Trophoblast cell (in vitro differentiated cells and primary cell): Measurements from ENCODE around the gene MIA.
A peak's percentile ranks its signal among the peaks of the same experiment; 100 is the strongest.

Experiments
- DNase-seq, 2 donors: peaks; one replicate each; pipeline ENCODE4 v3.0.0-alpha.2; 2016
- H2AFZ ChIP-seq: 2 replicates; pipeline ENCODE4 v1.6.1; 2013; ENCODE audit warnings: low read length, moderate library complexity, mild to moderate bottlenecking; ENCODE audit not compliant: insufficient read depth, poor library complexity
- H2AK5ac ChIP-seq: 2 replicates; pipeline ENCODE4 v1.6.1; 2013; ENCODE audit warnings: mild to moderate bottlenecking, low read length
- H2BK120ac ChIP-seq: 2 replicates; pipeline ENCODE4 v1.6.1; 2013; ENCODE audit warnings: low read length, mild to moderate bottlenecking, moderate library complexity; ENCODE audit not compliant: insufficient read depth, poor library complexity
- H2BK12ac ChIP-seq: 2 replicates; pipeline ENCODE4 v1.6.1; 2013; ENCODE audit warnings: mild to moderate bottlenecking, low read length, moderate library complexity
- H2BK5ac ChIP-seq: 2 replicates; pipeline ENCODE4 v1.6.1; 2013; ENCODE audit warnings: low read length, low read depth, moderate library complexity, mild to moderate bottlenecking; ENCODE audit not compliant: poor library complexity
- H3K14ac ChIP-seq: 2 replicates; pipeline ENCODE4 v1.6.1; 2013; ENCODE audit warnings: mild to moderate bottlenecking, low read length
- H3K18ac ChIP-seq: 2 replicates; pipeline ENCODE4 v1.6.1; 2013; ENCODE audit warnings: mild to moderate bottlenecking, low read length
- H3K23ac ChIP-seq: 2 replicates; pipeline ENCODE4 v1.6.1; 2013; ENCODE audit warnings: low read length
- H3K27ac ChIP-seq: 2 replicates; pipeline ENCODE4 v1.5.1; 2013; ENCODE audit warnings: low read depth, mild to moderate bottlenecking, inconsistent platforms, low read length, moderate library complexity
- H3K27me3 ChIP-seq: 2 replicates; pipeline ENCODE4 v1.6.1; 2013; ENCODE audit warnings: inconsistent platforms, mild to moderate bottlenecking, low read length, moderate library complexity; ENCODE audit not compliant: insufficient read depth
- H3K36me3 ChIP-seq, 2 experiments: 1 replicate in 1 of 2; 2 replicates in 1 of 2; pipeline ENCODE4 v1.6.1; 2013; ENCODE audit warnings: low read length in 2 of 2, mild to moderate bottlenecking in 2 of 2, moderate library complexity in 1 of 2; ENCODE audit not compliant: insufficient read depth in 2 of 2, control insufficient read depth in 1 of 2
- H3K4ac ChIP-seq: 2 replicates; pipeline ENCODE4 v1.6.1; 2013; ENCODE audit warnings: low read depth, mild to moderate bottlenecking, low read length, moderate library complexity
- H3K4me1 ChIP-seq, 2 experiments: 1 replicate in 1 of 2; 2 replicates in 1 of 2; pipeline ENCODE4 v1.6.1; 2013; ENCODE audit warnings: low read length in 2 of 2, mild to moderate bottlenecking in 2 of 2, moderate library complexity in 1 of 2; ENCODE audit not compliant: insufficient read depth in 2 of 2, control insufficient read depth in 1 of 2
- H3K4me2 ChIP-seq: 2 replicates; pipeline ENCODE4 v1.6.1; 2013; ENCODE audit warnings: inconsistent platforms, mild to moderate bottlenecking, low read length, moderate library complexity
- H3K4me3 ChIP-seq: 2 replicates; pipeline ENCODE4 v1.5.1; 2013; ENCODE audit warnings: mild to moderate bottlenecking, low read depth, low read length, inconsistent platforms
- H3K79me1 ChIP-seq: one replicate; pipeline ENCODE4 v1.6.1; 2013; ENCODE audit warnings: low read length
- H3K79me2 ChIP-seq: 2 replicates; pipeline ENCODE4 v1.6.1; 2013; ENCODE audit warnings: low read length, mild to moderate bottlenecking; ENCODE audit not compliant: control insufficient read depth, insufficient read depth, poor library complexity
- H3K9ac ChIP-seq: 2 replicates; pipeline ENCODE4 v1.6.1; 2013; ENCODE audit warnings: mild to moderate bottlenecking, low read length
- H3K9me3 ChIP-seq: 2 replicates; pipeline ENCODE4 v1.6.1; 2013; ENCODE audit warnings: low read depth, mild to moderate bottlenecking, control low read depth, inconsistent platforms, low read length; ENCODE audit not compliant: insufficient read depth
- H4K12ac ChIP-seq: 2 replicates; pipeline ENCODE4 v1.6.1; 2013; ENCODE audit warnings: low read depth, mild to moderate bottlenecking, low read length, moderate library complexity
- H4K8ac ChIP-seq: 2 replicates; pipeline ENCODE4 v1.6.1; 2013; ENCODE audit warnings: low read depth, mild to moderate bottlenecking, low read length, moderate library complexity
- H4K91ac ChIP-seq: one replicate; pipeline ENCODE4 v1.6.1; 2013; ENCODE audit warnings: low read depth, mild to moderate bottlenecking, low read length, moderate library complexity
- WGBS: extraction: QIAGEN DNeasy Blood & Tissue Kit; methylation state at CpG from one replicate; pipeline ENCODE4 v1.1.7; 2013; ENCODE audit warnings: missing lambda C conversion rate; ENCODE audit not compliant: insufficient read length, insufficient coverage; ENCODE audit errors: extremely low coverage; 5-methylcytosine and 5-hydroxymethylcytosine counted together

MIA gene

GRCh38 chr19:40777645-40777936 lies 2.3 kb downstream of the MIA start:
- peak overlapping the region; percentile 96 for H3K27ac ChIP-seq
- peaks cover 2% of the 10 kb centered on the region for H3K79me2 ChIP-seq
- H2AK5ac ChIP-seq = no peak overlapping the region
- DNase-seq = no peak
- peak overlapping the region; percentile 59 for H4K8ac ChIP-seq
- H2BK120ac ChIP-seq = peak overlapping the region; percentile 67
- peak overlapping the region; percentile 47 for H3K14ac ChIP-seq
- peak overlapping the region; percentile 86 for H4K91ac ChIP-seq
- no peak overlapping the region for H3K4ac ChIP-seq
- peak overlapping the region; percentile 18 for H2AFZ ChIP-seq
- peak overlapping the region; percentile 77 for H3K4me2 ChIP-seq
- H2BK5ac ChIP-seq = peak overlapping the region; percentile 67
- peaks cover 12 to 16% of the 10 kb centered on the region in 2 experiments for H3K4me1 ChIP-seq
- peak overlapping the region; percentile 53 for H3K4me3 ChIP-seq
- no peak overlapping the region for H3K23ac ChIP-seq
- H4K12ac ChIP-seq = peak overlapping the region; percentile 67
- peaks cover 0 to 5% of the 10 kb centered on the region in 2 experiments for H3K36me3 ChIP-seq
- peak overlapping the region; percentile 26 for H2BK12ac ChIP-seq
- no peaks in the 10 kb centered on the region for H3K27me3 ChIP-seq
- H3K9ac ChIP-seq = peak overlapping the region; percentile 0
- peaks cover 19% of the 10 kb centered on the region for H3K79me1 ChIP-seq
- peak overlapping the region; percentile 48 for H3K18ac ChIP-seq
- no peaks in the 10 kb centered on the region for H3K9me3 ChIP-seq
- no CpG with 5 or more reads among the region's 10 CpGs for whole genome bisulfite sequencing

- Histone ChIP-seq H3K9me3 (no peaks in the 10 kb centered on the region), H2BK5ac (peak within 1 kb of the TSS; percentile 88), H3K79me1 (peaks cover 19% of the 10 kb centered on the region), H3K4me2 (peak within 1 kb of the TSS; percentile 77), H4K8ac (peak within 1 kb of the TSS; percentile 96), H2AK5ac (peak within 1 kb of the TSS; percentile 80), H2AFZ (peak within 1 kb of the TSS; percentile 59), H3K9ac (peak within 1 kb of the TSS; percentile 46), H3K23ac (no peak within 1 kb of the TSS), H3K79me2 (peaks cover 2% of the 10 kb centered on the region), H3K27me3 (no peaks in the 10 kb centered on the region), H3K4me3 (peak within 1 kb of the TSS; percentile 82), H3K14ac (peak within 1 kb of the TSS; percentile 82), H3K27ac (peak within 1 kb of the TSS; percentile 96), H4K12ac (peak within 1 kb of the TSS; percentile 67), H2BK12ac (peak within 1 kb of the TSS; percentile 34), H3K4me1 (peaks cover 12 to 16% of the 10 kb centered on the region in 2 experiments), H3K4ac (peak within 1 kb of the TSS; percentile 72), H4K91ac (peak within 1 kb of the TSS; percentile 86), H3K18ac (peak within 1 kb of the TSS; percentile 73), H3K36me3 (peaks cover 0 to 5% of the 10 kb centered on the region in 2 experiments), H2BK120ac (peak within 1 kb of the TSS; percentile 83)
- no CpG with 5 or more reads among the region's 56 CpGs for WGBS
- DNase-seq = peak; percentile 100
Observed at GRCh38 chr19:40777937-40778705, 2.8 kb downstream of the MIA start, which contains the start of gene RAB4B. RAB4B (plus strand) TSS chr19:40778247; CDS start chr19:40778376, 129 bp downstream.

GRCh38 chr19:40778706-40779284 lies 3.5 kb downstream of the MIA start:
- no peak overlapping the region for H2AK5ac ChIP-seq
- WGBS = no CpG with 5 or more reads among the region's 7 CpGs
- H2AFZ ChIP-seq = no peak overlapping the region
- DNase-seq = peak in 1 of 2 donors; percentile 41
- no peak overlapping the region for H2BK5ac ChIP-seq
- H3K14ac ChIP-seq = no peak overlapping the region
- peaks cover 19% of the 10 kb centered on the region for H3K79me1 ChIP-seq
- no peak overlapping the region for H3K23ac ChIP-seq
- H3K9ac ChIP-seq = no peak overlapping the region
- peak overlapping the region; percentile 82 for H3K4me3 ChIP-seq
- peaks cover 2% of the 10 kb centered on the region for H3K79me2 ChIP-seq
- peak overlapping the region; percentile 95 for H3K27ac ChIP-seq
- H2BK12ac ChIP-seq = no peak overlapping the region
- peak overlapping the region; percentile 71 for H3K4me2 ChIP-seq
- no peak overlapping the region for H3K18ac ChIP-seq
- no peak overlapping the region for H4K91ac ChIP-seq
- no peaks in the 10 kb centered on the region for H3K27me3 ChIP-seq
- peaks cover 2 to 5% of the 10 kb centered on the region in 2 experiments for H3K36me3 ChIP-seq
- peaks cover 12 to 16% of the 10 kb centered on the region in 2 experiments for H3K4me1 ChIP-seq
- H4K12ac ChIP-seq = peak overlapping the region; percentile 2
- no peaks in the 10 kb centered on the region for H3K9me3 ChIP-seq
- peak overlapping the region; percentile 96 for H4K8ac ChIP-seq
- H3K4ac ChIP-seq = no peak overlapping the region
- H2BK120ac ChIP-seq = no peak overlapping the region

- no CpG with 5 or more reads among the region's 5 CpGs for WGBS
- no peak overlapping the region for H3K27ac ChIP-seq
- no peak overlapping the region for H4K12ac ChIP-seq
- no peak overlapping the region for H2BK120ac ChIP-seq
- no peak overlapping the region for H2BK12ac ChIP-seq
- H3K4me3 ChIP-seq = no peak overlapping the region
- no peak overlapping the region for H2AK5ac ChIP-seq
- no peak overlapping the region for H3K18ac ChIP-seq
- no peak overlapping the region for H2BK5ac ChIP-seq
- H3K9ac ChIP-seq = no peak overlapping the region
- no peak overlapping the region for H4K8ac ChIP-seq
- no peak overlapping the region for H3K4me2 ChIP-seq
- peaks cover 2% of the 10 kb centered on the region for H3K79me2 ChIP-seq
- no peak overlapping the region for H3K23ac ChIP-seq
- no peak overlapping the region for H3K14ac ChIP-seq
- H3K9me3 ChIP-seq = no peaks in the 10 kb centered on the region
- H3K27me3 ChIP-seq = no peaks in the 10 kb centered on the region
- H3K79me1 ChIP-seq = peaks cover 15% of the 10 kb centered on the region
- no peak overlapping the region for H4K91ac ChIP-seq
- no peak overlapping the region for H3K4ac ChIP-seq
- no peak for DNase-seq
- peaks cover 5 to 7% of the 10 kb centered on the region in 2 experiments for H3K4me1 ChIP-seq
- peaks cover 5 to 7% of the 10 kb centered on the region in 2 experiments for H3K36me3 ChIP-seq
- H2AFZ ChIP-seq = no peak overlapping the region
Observed at GRCh38 chr19:40780582-40780981, 5.3 kb downstream of the MIA start.
